Subcutaneous abdominal adipose tissue (tissue), 5 donors: Measurements from ENCODE around the gene SPATA1.
"Not testable (repeated sequence)": the region's sequence is repeated elsewhere in the genome, so short reads cannot be mapped to it uniquely, and the experiment has no call there.

Source experiments
- H3K27ac ChIP-seq: one replicate; pipeline ENCODE4 v1.7.0; 2013; ENCODE audit warnings: low read depth, mild to moderate bottlenecking, inconsistent platforms, low read length, moderate library complexity
- H3K27me3 ChIP-seq, 5 donors: one replicate each; pipeline ENCODE4 v1.7.0; 2013; ENCODE audit warnings: low read length in 5 of 5, inconsistent platforms in 1 of 5; ENCODE audit not compliant: control insufficient read depth in 5 of 5, insufficient read depth in 4 of 5
- H3K36me3 ChIP-seq, 5 donors: one replicate each; pipeline ENCODE4 v1.7.0; 2013; ENCODE audit warnings: low read length in 5 of 5; ENCODE audit not compliant: control insufficient read depth in 5 of 5, insufficient read depth in 5 of 5
- H3K4me1 ChIP-seq, 5 donors: one replicate each; pipeline ENCODE4 v1.7.0; 2013; ENCODE audit warnings: low read length in 5 of 5, mild to moderate bottlenecking in 3 of 5, moderate library complexity in 1 of 5; ENCODE audit not compliant: control insufficient read depth in 5 of 5, insufficient read depth in 5 of 5
- H3K4me3 ChIP-seq, 5 donors: one replicate each; pipeline ENCODE4 v1.7.0; 2013; ENCODE audit warnings: low read length in 5 of 5, low read depth in 1 of 5
- H3K9ac ChIP-seq, 5 donors: one replicate each; pipeline ENCODE4 v1.7.0; 2013; ENCODE audit warnings: low read length in 5 of 5, mild to moderate bottlenecking in 4 of 5, moderate library complexity in 3 of 5
- H3K9me3 ChIP-seq, 5 donors: one replicate each; pipeline ENCODE4 v1.7.0; 2013; ENCODE audit warnings: low read length in 5 of 5; ENCODE audit not compliant: control insufficient read depth in 5 of 5
- donor health status: healthy.
- donor health status: healthy.
- donor health status: healthy.
- donor health status: healthy.
- donor health status: healthy.

Gene SPATA1

DNA sequence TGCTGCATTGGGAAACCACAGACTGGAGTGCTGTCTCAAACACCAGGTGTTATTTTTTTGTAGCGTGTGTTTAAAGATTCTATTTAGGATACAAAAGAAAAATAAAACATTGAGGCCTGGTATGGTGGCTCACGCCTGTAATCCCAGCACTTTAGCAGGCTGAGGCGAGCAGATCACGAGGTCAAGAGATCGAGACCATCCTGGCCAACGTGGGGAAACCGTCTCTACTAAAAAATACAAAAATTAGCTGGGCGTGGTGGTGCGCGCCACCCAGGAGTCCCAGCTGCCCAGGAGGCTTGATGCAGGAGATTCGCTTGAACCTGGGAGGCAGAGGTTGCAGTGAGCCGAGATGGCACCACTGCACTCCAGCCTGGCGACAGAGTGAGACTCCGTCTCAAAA lies 1.7 kb downstream of the SPATA1 start:
- not testable (repeated sequence) for H3K36me3 ChIP-seq, H3K27ac ChIP-seq, H3K9me3 ChIP-seq, H3K27me3 ChIP-seq, H3K9ac ChIP-seq, H3K4me3 ChIP-seq
- peaks cover 0 to 30% (median 28%) of the 10 kb centered on the region in 5 donors for H3K4me1 ChIP-seq

DNA sequence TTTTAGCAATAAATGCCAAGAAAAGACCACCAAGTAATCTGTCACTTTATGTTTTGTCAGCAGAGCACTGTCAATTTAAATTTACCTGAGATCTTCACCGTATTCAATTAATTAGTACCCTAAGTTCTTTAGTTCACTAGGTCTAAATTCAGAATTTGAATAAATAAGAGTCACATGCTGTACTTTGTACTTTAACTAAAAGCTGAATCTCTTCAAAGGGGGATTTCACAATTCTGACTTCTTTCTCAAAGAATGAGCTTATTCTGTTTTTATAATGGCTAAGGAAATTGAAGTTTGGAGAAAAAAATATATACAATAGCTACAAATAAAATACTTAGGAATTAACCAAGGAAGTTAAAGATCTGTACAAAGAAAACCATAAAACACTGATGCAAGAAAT lies 2.3 kb downstream of the SPATA1 start:
- Histone ChIP-seq H3K27ac (no peak overlapping the region), H3K4me3 (no peak overlapping the region), H3K27me3 (no peaks in the 10 kb centered on the region), H3K9me3 (peaks cover 0 to 2% (median 0%) of the 10 kb centered on the region in 5 donors), H3K9ac (no peak overlapping the region), H3K36me3 (no peaks in the 10 kb centered on the region), H3K4me1 (peaks cover 0 to 24% (median 22%) of the 10 kb centered on the region in 5 donors)

DNA sequence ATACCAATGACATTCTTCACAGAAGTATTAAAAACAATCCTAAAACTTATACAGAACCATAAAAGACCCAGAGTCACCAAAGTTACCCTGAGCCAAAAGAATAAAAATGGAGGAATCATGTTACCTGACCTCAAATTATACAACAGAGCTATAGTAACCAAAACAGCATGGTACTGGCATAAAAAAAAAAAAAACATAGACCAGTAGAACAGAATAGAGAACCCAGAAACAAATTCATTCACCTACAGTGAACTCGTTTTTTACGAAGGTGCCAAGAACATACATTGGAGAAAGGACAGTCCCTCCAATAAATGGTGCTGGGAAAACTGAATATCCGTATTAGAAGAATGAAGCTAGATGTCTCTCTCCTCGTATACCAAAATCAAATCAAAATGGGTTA lies 2.8 kb downstream of the SPATA1 start:
- Histone ChIP-seq H3K27me3 (no peaks in the 10 kb centered on the region), H3K27ac (no peak overlapping the region), H3K9me3 (peaks cover 0 to 2% (median 0%) of the 10 kb centered on the region in 5 donors), H3K4me3 (no peak overlapping the region), H3K4me1 (peaks cover 0 to 19% (median 17%) of the 10 kb centered on the region in 5 donors), H3K36me3 (no peaks in the 10 kb centered on the region), H3K9ac (no peak overlapping the region)

DNA sequence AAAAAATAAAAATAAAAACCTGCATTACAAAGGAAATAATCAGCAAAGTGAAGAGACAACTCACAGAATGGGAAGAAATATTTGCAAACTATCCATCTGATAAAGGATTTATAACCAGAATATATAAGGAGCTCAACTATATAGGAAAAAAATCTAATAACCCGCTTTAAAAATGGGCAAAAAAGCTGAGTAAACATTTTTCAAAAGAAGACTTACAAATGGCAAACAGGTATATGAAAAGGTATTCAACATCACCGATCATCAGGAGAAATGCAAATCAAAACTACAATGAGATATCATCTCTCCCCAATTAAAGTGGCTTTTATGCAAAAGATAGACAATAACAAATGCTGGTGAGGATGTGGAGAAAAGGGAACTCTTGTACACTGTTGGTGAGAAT lies 4.0 kb downstream of the SPATA1 start:
- no peaks in the 10 kb centered on the region for H3K27me3 ChIP-seq
- H3K27ac ChIP-seq: no peak overlapping the region
- H3K4me3 ChIP-seq: no peak overlapping the region
- H3K9me3 ChIP-seq: peaks cover 0 to 2% (median 0%) of the 10 kb centered on the region in 5 donors
- H3K4me1 ChIP-seq: peaks cover 0 to 7% (median 6%) of the 10 kb centered on the region in 5 donors
- no peaks in the 10 kb centered on the region for H3K36me3 ChIP-seq
- H3K9ac ChIP-seq: no peak overlapping the region

DNA sequence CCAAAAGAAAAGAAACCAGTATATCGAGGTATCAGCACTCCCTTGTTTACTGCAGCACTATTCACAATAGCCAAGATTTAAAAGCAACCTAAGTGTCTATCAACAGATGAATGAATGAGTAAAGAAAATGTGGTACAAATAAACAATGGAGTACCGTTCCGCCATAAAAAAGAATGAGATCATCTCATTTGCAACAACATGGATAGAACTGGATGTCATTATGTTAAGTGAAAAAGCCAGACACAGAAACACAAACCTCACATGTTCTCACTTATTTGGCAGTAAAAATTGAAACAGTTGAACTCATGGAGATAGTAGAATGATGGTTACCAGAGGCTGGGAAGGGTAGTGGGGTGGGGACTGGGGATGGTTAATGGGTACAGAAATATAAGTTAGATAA lies 4.5 kb downstream of the SPATA1 start:
- no peak overlapping the region for H3K27ac ChIP-seq
- H3K4me1 ChIP-seq: peaks cover 0 to 7% (median 6%) of the 10 kb centered on the region in 5 donors
- no peaks in the 10 kb centered on the region for H3K27me3 ChIP-seq
- no peak overlapping the region for H3K4me3 ChIP-seq
- H3K9me3 ChIP-seq: peaks cover 0 to 2% (median 0%) of the 10 kb centered on the region in 5 donors
- no peaks in the 10 kb centered on the region for H3K36me3 ChIP-seq
- H3K9ac ChIP-seq: no peak overlapping the region

DNA sequence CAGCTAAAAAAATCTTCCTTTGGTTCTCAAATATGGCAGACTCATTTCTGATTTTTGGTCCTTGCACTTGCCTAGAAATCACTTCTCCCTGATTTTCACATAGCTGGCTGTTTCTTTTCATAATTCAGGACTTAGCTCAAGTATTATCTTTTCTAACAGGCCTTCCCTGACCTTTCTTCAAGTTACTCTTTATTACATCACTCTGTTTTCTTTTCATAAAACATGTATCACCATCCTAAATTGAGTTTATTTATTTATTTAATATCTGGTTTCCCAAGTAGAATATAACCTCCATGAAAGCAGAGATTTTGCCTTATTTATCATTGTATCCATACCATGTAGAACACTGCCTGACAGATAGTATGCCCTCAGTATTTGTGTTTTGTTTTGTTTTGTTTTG lies 18.4 kb downstream of the SPATA1 start:
- Histone ChIP-seq H3K27ac (no peak overlapping the region), H3K4me3 (no peak overlapping the region), H3K9ac (no peak overlapping the region), H3K36me3 (peaks cover 0 to 3% (median 3%) of the 10 kb centered on the region in 5 donors), H3K27me3 (no peaks in the 10 kb centered on the region), H3K4me1 (no peaks in the 10 kb centered on the region), H3K9me3 (no peaks in the 10 kb centered on the region)

DNA sequence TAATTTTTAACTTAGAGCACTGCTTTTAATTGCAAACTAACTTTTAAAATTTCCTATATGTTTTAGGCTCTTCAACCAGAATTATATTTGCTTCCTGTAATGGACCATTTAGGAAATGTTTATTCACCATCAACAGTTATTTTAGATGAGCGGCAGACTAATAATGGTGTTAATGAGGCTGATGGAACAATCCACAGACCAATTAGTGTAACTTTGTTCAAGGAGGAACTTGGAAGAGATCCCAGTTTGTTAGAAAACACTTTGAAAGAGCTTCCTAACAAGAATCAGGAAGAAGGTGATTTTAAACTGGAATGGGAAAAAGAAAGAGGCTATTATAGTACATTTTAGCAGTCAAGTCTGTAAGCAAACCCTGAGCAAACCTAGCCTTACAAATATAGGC lies 19.6 kb downstream of the SPATA1 start:
- H3K36me3 ChIP-seq: peaks cover 0 to 7% (median 3%) of the 10 kb centered on the region in 5 donors
- no peaks in the 10 kb centered on the region for H3K27me3 ChIP-seq
- no peak overlapping the region for H3K9ac ChIP-seq
- H3K4me3 ChIP-seq: no peak overlapping the region
- no peaks in the 10 kb centered on the region for H3K9me3 ChIP-seq
- H3K27ac ChIP-seq: no peak overlapping the region
- no peaks in the 10 kb centered on the region for H3K4me1 ChIP-seq

DNA sequence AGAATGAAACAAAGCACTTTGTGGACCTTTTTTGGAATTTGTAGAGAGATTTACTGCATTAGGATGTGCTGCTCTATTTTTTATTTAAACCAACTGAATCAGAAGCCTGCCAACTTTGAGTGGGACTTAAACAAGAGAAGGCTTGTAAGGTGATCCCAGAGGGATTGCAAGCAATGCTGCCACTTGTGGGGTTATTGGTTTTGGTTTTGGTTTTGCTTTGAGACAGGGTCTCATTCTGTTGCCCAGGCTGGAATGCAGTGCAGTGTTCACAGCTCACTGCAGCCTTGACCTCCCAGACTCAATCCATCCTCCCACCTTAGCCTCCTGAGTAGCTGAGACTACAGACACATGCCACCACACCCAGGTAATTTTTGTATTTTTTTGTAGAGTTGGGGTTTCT lies 32.4 kb downstream of the SPATA1 start:
- Histone ChIP-seq H3K27me3 (no peaks in the 10 kb centered on the region), H3K36me3 (peaks cover 0 to 29% (median 13%) of the 10 kb centered on the region in 5 donors), H3K4me1 (no peaks in the 10 kb centered on the region), H3K9me3 (no peaks in the 10 kb centered on the region), H3K4me3 (no peak overlapping the region), H3K27ac (no peak overlapping the region), H3K9ac (no peak overlapping the region)

DNA sequence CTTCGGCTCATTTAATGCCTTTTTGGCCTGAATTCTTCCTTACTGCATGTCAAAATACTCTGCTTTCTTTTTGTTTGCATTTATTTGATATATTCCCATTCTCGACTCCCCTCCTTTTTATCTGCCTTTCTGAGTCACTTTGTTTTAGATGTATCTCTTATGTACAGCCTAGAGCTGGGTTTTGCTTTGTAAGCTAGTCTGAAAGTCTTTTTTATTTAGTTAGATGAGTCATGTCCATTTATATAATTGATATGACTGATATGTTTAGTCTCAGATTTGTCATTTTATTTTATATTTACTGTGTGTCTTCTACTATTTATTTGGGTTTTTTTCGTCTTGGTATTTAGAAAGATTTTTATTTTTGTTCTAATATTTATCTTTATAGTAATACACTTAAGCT lies 33.8 kb downstream of the SPATA1 start:
- Histone ChIP-seq H3K27me3 (no peaks in the 10 kb centered on the region), H3K9me3 (no peaks in the 10 kb centered on the region), H3K36me3 (peaks cover 0 to 29% (median 13%) of the 10 kb centered on the region in 5 donors), H3K4me1 (no peaks in the 10 kb centered on the region), H3K9ac (no peak overlapping the region), H3K4me3 (no peak overlapping the region), H3K27ac (no peak overlapping the region)

DNA sequence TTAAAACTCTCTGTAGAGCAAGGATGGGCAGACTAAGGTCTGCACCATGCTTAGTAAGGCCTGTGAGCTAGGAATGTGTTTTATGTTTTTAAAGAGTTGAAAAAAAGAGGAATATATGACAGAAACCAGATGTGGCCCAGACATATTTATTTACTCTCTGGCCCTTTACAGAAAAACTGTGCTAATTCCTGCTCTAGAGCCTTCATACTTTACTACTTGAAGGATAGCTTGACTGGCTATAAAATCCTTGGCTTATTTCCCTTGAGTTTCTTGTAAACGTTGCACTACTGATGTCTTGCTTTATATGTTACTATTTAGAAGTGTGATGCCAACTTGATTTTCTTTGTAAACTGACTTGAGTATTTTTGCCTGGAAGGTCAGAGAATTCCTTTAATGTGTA lies 34.6 kb downstream of the SPATA1 start:
- no peaks in the 10 kb centered on the region for H3K27me3 ChIP-seq
- H3K36me3 ChIP-seq: peaks cover 0 to 29% (median 13%) of the 10 kb centered on the region in 5 donors
- H3K9me3 ChIP-seq: no peaks in the 10 kb centered on the region
- no peak overlapping the region for H3K9ac ChIP-seq
- H3K4me3 ChIP-seq: no peak overlapping the region
- H3K27ac ChIP-seq: no peak overlapping the region
- no peaks in the 10 kb centered on the region for H3K4me1 ChIP-seq

DNA sequence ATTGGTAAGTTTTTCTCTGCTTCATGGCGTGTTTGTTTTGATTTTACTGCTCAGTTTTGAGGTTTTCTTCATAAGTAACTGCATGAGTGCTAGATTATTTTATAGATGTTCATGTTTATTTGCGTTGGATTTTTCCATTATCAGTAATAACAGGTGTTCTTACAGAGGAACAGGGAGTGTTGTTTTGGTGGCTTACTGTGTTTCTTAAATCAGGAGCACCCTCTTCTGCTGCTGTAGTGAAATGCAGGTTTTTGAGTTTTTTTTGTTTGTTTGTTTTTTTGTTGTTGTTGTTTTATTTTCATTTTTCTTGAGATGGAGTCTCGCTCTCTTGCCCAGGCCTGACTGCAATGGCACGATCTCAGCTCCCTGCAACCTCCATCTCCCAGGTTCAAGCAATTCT lies 35.5 kb downstream of the SPATA1 start:
- no peaks in the 10 kb centered on the region for H3K9me3 ChIP-seq
- H3K9ac ChIP-seq: no peak overlapping the region

More for the DNA sequence above, 35.5 kb downstream of the SPATA1 start:
- Histone ChIP-seq H3K4me3 (no peak overlapping the region), H3K36me3 (peaks cover 0 to 32% (median 13%) of the 10 kb centered on the region in 5 donors), H3K27ac (no peak overlapping the region), H3K4me1 (no peaks in the 10 kb centered on the region), H3K27me3 (no peaks in the 10 kb centered on the region)
